Activated CD4-positive, alpha-beta T cell treated with anti-CD3 and anti-CD28 coated beads, Interleukin-2, amount 10 ng/mL, durations not matched to agents 7 days and 5 days (primary cell): Measurements from ENCODE around the gene SGIP1. TPM values are rescaled to one million over a fixed set of nuclear protein-coding genes. Genes with fewer than 3 reads are reported as not detected.
"Not testable (repeated sequence)": the region's sequence is repeated elsewhere in the genome, so short reads cannot be mapped to it uniquely, and the experiment has no call there.

Experiments used
- CTCF ChIA-PET: fragments of 350-600 bp; sonication (Branson Sonifier 250); formaldehyde crosslinking; loops from one replicate; lab custom pipeline; 2021; ENCODE audit warnings: antibody characterized with exemption; lab: Charles Lee
- POLR2A ChIA-PET: fragments of 350-600 bp; sonication (Branson Sonifier 250); formaldehyde crosslinking; loops from one replicate; lab custom pipeline; 2021; ENCODE audit warnings: antibody characterized with exemption; lab: Charles Lee
- DNase-seq: peaks from one replicate; pipeline ENCODE4 v3.0.0-alpha.2; 2020
- H3K27ac Mint-ChIP-seq: one replicate; pipeline ENCODE4 v1.8.0; 2021; ENCODE audit warnings: mild to moderate bottlenecking, moderate library complexity, mixed read lengths
- H3K27me3 Mint-ChIP-seq: one replicate; pipeline ENCODE4 v1.8.0; 2021; ENCODE audit warnings: mixed read lengths
- H3K36me3 Mint-ChIP-seq: one replicate; pipeline ENCODE4 v1.8.0; 2021; ENCODE audit warnings: low read depth, mixed read lengths
- H3K4me1 Mint-ChIP-seq: one replicate; pipeline ENCODE4 v1.8.0; 2021; ENCODE audit warnings: mixed read lengths
- H3K4me3 Mint-ChIP-seq: one replicate; pipeline ENCODE4 v1.8.0; 2021; ENCODE audit warnings: mild to moderate bottlenecking, moderate library complexity, mixed read lengths
- H3K9me3 Mint-ChIP-seq: one replicate; pipeline ENCODE4 v1.8.0; 2021; ENCODE audit warnings: mixed read lengths
- total RNA-seq, 2 experiments: library from RNA; stranded (reverse); gene quantifications; one replicate each; pipeline ENCODE4 v1.2.3, GENCODE V29; 2021

The SGIP1 gene
- total RNA-seq, 2 experiments from 2014 or later, result not detected

- H3K4me3 Mint-ChIP-seq, CTCF ChIA-PET, DNase-seq, H3K27ac Mint-ChIP-seq, H3K9me3 Mint-ChIP-seq, POLR2A ChIA-PET, H3K27me3 Mint-ChIP-seq, H3K36me3 Mint-ChIP-seq: not testable (repeated sequence)
- peaks cover 25% of the 10 kb centered on the region for H3K4me1 Mint-ChIP-seq
These were observed 200.6 kb downstream of the SGIP1 start for GRCh38 chr1:66734531-66734930.

- ChIA-PET CTCF (interaction anchor here (1.0 to 1.4 kb wide), 2 partner anchors 9 to 11 kb away, joined by 3 to 4 read pairs; no protein-coding TSS in a partner anchor), POLR2A (no interaction called here)
- H3K4me3 Mint-ChIP-seq, result no peak overlapping the region
- peaks cover 16% of the 10 kb centered on the region for H3K4me1 Mint-ChIP-seq
- H3K27ac Mint-ChIP-seq, result no peak overlapping the region
- no peak for DNase-seq
- H3K27me3 Mint-ChIP-seq, result peaks cover 3% of the 10 kb centered on the region
- H3K9me3 Mint-ChIP-seq, result peaks cover 4% of the 10 kb centered on the region
- no peaks in the 10 kb centered on the region for H3K36me3 Mint-ChIP-seq
These were observed 203.9 kb downstream of the SGIP1 start for GRCh38 chr1:66737836-66738235.

GRCh38 chr1:66739401-66740157 lies 205.6 kb downstream of the SGIP1 start:
- ChIA-PET POLR2A (no interaction called here), CTCF (interaction anchor here (0.5 to 1.1 kb wide), 2 partner anchors 11 to 505 kb away, joined by 3 read pairs; no protein-coding TSS in a partner anchor)
- H3K27ac Mint-ChIP-seq, result no peak overlapping the region
- H3K36me3 Mint-ChIP-seq, result no peaks in the 10 kb centered on the region
- H3K4me1 Mint-ChIP-seq, result peaks cover 7% of the 10 kb centered on the region
- peaks cover 8% of the 10 kb centered on the region for H3K27me3 Mint-ChIP-seq
- no peak overlapping the region for H3K4me3 Mint-ChIP-seq
- no peak for DNase-seq
- peaks cover 5% of the 10 kb centered on the region for H3K9me3 Mint-ChIP-seq

DNA sequence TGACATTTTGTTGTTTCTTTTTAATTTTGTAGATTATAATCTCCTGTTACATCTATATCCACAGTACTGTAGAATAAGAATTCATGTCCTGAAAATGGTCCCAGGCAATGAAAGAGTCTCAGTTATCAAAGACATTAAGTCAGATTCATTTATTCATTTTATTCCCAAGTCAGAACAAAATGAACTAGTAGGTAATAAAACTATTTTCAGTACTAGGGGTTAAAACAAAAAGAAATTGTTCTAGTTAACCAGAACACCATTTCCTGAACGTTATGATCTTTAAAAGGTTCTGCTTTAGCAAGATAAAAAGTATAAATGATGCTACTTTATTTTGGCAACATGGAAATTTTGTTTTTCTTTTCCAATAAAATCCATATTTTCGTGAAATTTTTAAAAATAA lies 211.5 kb downstream of the SGIP1 start:
- Mint-ChIP-seq H3K36me3 (no peaks in the 10 kb centered on the region), H3K27ac (no peak overlapping the region), H3K9me3 (peaks cover 5% of the 10 kb centered on the region), H3K4me1 (peaks cover 2% of the 10 kb centered on the region), H3K27me3 (peaks cover 47% of the 10 kb centered on the region), H3K4me3 (no peak overlapping the region)
- ChIA-PET CTCF (no interaction called here), POLR2A (no interaction called here)
- DNase-seq, result no peak

GRCh38 chr1:66747501-66747900 lies 213.5 kb downstream of the SGIP1 start:
- no peak overlapping the region for H3K4me3 Mint-ChIP-seq
- POLR2A ChIA-PET, result no interaction called here
- CTCF ChIA-PET, result interaction anchor here (0.5 kb wide), 1 partner anchor 1628 kb away, joined by 3 read pairs; no protein-coding TSS in a partner anchor
- H3K9me3 Mint-ChIP-seq, result peaks cover 3% of the 10 kb centered on the region
- no peak for DNase-seq
- peaks cover 15% of the 10 kb centered on the region for H3K4me1 Mint-ChIP-seq
- peaks cover 63% of the 10 kb centered on the region for H3K27me3 Mint-ChIP-seq
- no peaks in the 10 kb centered on the region for H3K36me3 Mint-ChIP-seq
- no peak overlapping the region for H3K27ac Mint-ChIP-seq

DNA sequence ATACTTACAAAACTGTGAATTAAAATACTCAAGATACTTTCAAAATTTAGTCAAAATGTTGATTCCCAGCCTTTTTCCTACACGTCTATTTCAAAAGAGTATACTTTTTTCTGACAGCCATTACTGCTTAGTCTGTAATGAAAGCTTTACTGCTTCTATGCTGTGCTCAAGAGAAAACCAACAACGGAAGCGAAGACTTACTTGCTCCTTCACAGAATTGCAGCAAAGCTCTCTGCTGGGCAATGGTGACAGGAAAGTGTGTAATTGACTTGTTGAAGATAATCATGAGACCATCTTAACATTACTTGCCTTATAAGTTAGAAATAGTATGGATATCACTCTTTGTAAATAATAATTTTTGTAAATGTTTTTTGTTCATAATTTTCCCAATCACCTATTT lies 216.6 kb downstream of the SGIP1 start:
- peaks cover 65% of the 10 kb centered on the region for H3K27me3 Mint-ChIP-seq
- DNase-seq, result no peak
- no peak overlapping the region for H3K4me3 Mint-ChIP-seq
- H3K27ac Mint-ChIP-seq, result no peak overlapping the region
- peaks cover 20% of the 10 kb centered on the region for H3K4me1 Mint-ChIP-seq
- H3K36me3 Mint-ChIP-seq, result no peaks in the 10 kb centered on the region
- POLR2A ChIA-PET, result no interaction called here
- H3K9me3 Mint-ChIP-seq, result no peaks in the 10 kb centered on the region
- CTCF ChIA-PET, result interaction anchor here (0.8 to 1.4 kb wide), 2 partner anchors 9 to 12 kb away, joined by 3 read pairs; no protein-coding TSS in a partner anchor

GRCh38 chr1:66751160-66751559 lies 217.2 kb downstream of the SGIP1 start:
- Mint-ChIP-seq H3K27me3 (peaks cover 62% of the 10 kb centered on the region), H3K4me3 (no peak overlapping the region), H3K9me3 (no peaks in the 10 kb centered on the region), H3K27ac (no peak overlapping the region), H3K36me3 (no peaks in the 10 kb centered on the region), H3K4me1 (peaks cover 20% of the 10 kb centered on the region)
- POLR2A ChIA-PET, result no interaction called here
- CTCF ChIA-PET, result interaction anchor here (0.8 to 1.4 kb wide), 2 partner anchors 9 to 12 kb away, joined by 3 read pairs; no protein-coding TSS in a partner anchor
- DNase-seq, result no peak

DNA sequence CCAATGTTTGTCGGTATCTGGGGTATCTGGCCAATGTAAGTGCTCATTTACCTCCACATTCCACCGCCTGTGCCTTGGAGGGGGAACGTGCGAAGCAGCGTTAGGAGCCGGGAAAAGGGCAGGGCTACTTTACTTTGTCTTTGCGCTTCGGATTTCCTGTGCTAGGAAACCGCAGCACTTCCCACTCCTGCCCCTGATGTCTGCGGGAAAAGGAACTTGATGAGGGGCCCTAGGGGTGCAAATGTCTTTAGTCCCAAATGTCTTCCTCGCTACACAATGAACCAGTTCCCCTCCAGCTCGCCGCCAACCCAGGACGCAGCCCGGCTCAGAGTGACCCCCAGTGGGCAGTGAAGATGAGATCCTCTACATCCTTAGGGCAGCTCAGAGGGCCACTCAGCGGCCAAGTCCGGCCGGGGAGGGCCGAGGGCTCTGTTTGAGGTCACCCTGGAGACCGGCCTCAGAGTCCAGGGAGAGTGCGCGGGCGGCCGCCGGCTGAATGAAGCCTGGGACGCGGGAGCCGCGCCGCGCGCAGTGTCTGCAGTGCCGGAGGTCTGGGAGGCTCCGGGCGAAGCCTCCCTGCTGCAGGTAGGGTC lies 218.1 kb downstream of the SGIP1 start, which contains the start of gene DYNLT5:
Gene DYNLT5 (plus strand): TSS at position 460 of the 593 bp plus-strand sequence. CDS start 2,200 bp downstream, outside the sequence.
- H3K27ac Mint-ChIP-seq, result no peak within 1 kb of the TSS
- peak within 1 kb of the TSS; percentile 35 for H3K4me3 Mint-ChIP-seq
- peaks cover 20% of the 10 kb centered on the region for H3K4me1 Mint-ChIP-seq
- DNase-seq, result no peak
- no peaks in the 10 kb centered on the region for H3K36me3 Mint-ChIP-seq
- POLR2A ChIA-PET, result no interaction called here
- H3K27me3 Mint-ChIP-seq, result peaks cover 59% of the 10 kb centered on the region
- no peaks in the 10 kb centered on the region for H3K9me3 Mint-ChIP-seq
- CTCF ChIA-PET, result no interaction called here

- Mint-ChIP-seq H3K27me3 (peaks cover 55% of the 10 kb centered on the region), H3K9me3 (no peaks in the 10 kb centered on the region), H3K36me3 (no peaks in the 10 kb centered on the region), H3K4me1 (peaks cover 20% of the 10 kb centered on the region), H3K27ac (no peak overlapping the region), H3K4me3 (no peak overlapping the region)
- DNase-seq, result no peak
- POLR2A ChIA-PET, result no interaction called here
- CTCF ChIA-PET, result interaction anchor here (1.1 kb wide), 1 partner anchor 10 kb away, joined by 5 read pairs; no protein-coding TSS in a partner anchor
These were observed 218.9 kb downstream of the SGIP1 start for GRCh38 chr1:66752671-66753371.

DNA sequence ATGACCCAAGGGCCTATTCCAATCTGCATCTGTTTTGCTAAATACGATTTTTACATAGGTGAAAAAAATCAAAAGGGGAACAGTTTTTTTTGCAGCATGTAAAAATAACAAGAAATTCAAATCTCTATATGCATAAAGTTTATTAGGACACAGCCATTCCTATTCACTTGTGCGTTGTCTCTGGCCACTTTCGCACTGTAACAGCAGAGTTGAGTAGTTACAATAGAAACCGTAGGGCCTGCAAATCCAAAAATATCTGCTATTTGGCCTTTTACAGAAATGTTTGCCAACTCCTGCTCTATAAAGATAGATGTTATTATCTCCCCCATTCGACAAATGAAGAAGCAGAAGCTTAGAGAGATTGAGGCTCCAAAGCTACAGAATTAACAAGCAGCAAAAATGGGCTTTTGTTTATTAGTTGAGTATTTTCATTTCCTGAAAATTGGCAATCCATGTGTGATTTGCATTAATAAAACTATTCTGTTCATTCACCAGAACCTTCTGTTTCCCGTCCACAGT lies 223.8 kb downstream of the SGIP1 start:
- Mint-ChIP-seq H3K9me3 (no peaks in the 10 kb centered on the region), H3K27me3 (peaks cover 19% of the 10 kb centered on the region), H3K36me3 (no peaks in the 10 kb centered on the region), H3K4me3 (no peak overlapping the region), H3K27ac (no peak overlapping the region), H3K4me1 (peaks cover 3% of the 10 kb centered on the region)
- CTCF ChIA-PET, result interaction anchor here (1.5 kb wide), 1 partner anchor 392 kb away, joined by 4 read pairs; no protein-coding TSS in a partner anchor
- no peak for DNase-seq
- POLR2A ChIA-PET, result no interaction called here

DNA sequence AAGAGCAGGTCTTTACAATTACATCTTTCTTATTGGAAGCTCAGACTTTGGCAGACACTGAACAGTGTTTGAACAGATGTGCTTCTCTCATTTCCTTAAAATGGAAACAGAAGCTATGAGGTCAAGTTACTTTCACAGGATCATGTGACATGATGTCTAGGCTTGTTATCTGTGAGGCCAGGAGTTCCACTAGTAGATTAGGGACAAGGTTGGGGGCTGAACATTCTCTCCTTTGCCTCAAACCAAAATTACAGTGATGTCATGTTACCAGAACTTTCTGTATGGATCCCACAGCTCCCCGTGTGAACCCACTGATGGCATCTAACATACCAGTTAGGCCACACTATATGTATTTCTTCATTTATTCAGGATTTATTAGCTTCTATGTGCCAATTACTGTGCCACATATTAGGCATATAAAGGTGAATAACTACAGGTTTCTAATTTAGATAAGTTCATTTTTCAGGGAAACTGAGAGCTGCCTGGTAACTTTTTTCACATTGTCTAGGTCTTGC lies 224.3 kb downstream of the SGIP1 start:
- CTCF ChIA-PET, result interaction anchor here (1.5 kb wide), 1 partner anchor 391 kb away, joined by 4 read pairs; no protein-coding TSS in a partner anchor
- Mint-ChIP-seq H3K4me1 (no peaks in the 10 kb centered on the region), H3K36me3 (no peaks in the 10 kb centered on the region), H3K27me3 (peaks cover 15% of the 10 kb centered on the region), H3K9me3 (no peaks in the 10 kb centered on the region), H3K27ac (no peak overlapping the region), H3K4me3 (no peak overlapping the region)
- POLR2A ChIA-PET, result no interaction called here
- DNase-seq, result no peak

DNA sequence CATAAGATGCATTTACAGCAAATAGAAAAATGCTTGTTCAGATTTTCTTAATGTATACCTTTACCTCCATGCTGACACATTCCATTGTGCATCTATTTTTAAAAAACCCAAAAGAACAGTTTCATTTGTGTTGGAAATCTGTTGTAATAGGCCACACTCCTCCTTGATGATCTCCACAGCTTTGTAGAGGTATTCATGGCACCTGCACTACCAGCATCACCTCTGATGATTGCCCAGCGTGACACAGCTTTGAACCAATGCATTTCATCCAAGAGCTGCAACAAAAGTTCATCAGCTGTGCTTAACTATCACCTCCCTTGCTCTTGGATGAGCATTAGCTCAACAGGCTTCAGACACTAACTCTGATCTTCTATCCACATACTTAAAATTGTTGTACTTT lies 226.6 kb downstream of the SGIP1 start:
- DNase-seq, result no peak
- peaks cover 8% of the 10 kb centered on the region for H3K27me3 Mint-ChIP-seq
- no peak overlapping the region for H3K4me3 Mint-ChIP-seq
- ChIA-PET POLR2A (no interaction called here), CTCF (interaction anchor here (1.5 kb wide), 1 partner anchor 10 kb away, joined by 3 read pairs; no protein-coding TSS in a partner anchor)
- no peaks in the 10 kb centered on the region for H3K9me3 Mint-ChIP-seq
- no peaks in the 10 kb centered on the region for H3K36me3 Mint-ChIP-seq
- no peak overlapping the region for H3K27ac Mint-ChIP-seq
- no peaks in the 10 kb centered on the region for H3K4me1 Mint-ChIP-seq
